Activated T-helper 2 cell treated with anti-CD3 and anti-CD28 coated beads, Interferon-gamma antibody, Interleukin-2, Interleukin-4, amounts not matched to agents 10 μg/mL and 5 μg/mL and 100 μg/mL, durations not matched to agents 14 hours and 24 hours and 36 hours (primary cell): ENCODE data around the gene ITM2A. TPM values are rescaled to one million over a fixed set of nuclear protein-coding genes. Genes with fewer than 3 reads are reported as not detected.

Experiments used
- DNase-seq: peaks from one replicate; pipeline ENCODE4 v3.0.0; 2021; ENCODE audit warnings: low spot score
- H3K27ac Mint-ChIP-seq: one replicate; pipeline ENCODE4 v1.8.0; 2021; ENCODE audit warnings: mixed read lengths
- H3K27me3 Mint-ChIP-seq: one replicate; pipeline ENCODE4 v1.8.0; 2021; ENCODE audit warnings: low read depth, mixed read lengths
- H3K36me3 Mint-ChIP-seq: one replicate; pipeline ENCODE4 v1.8.0; 2021; ENCODE audit warnings: low read depth, mixed read lengths
- H3K4me1 Mint-ChIP-seq: one replicate; pipeline ENCODE4 v1.8.0; 2021; ENCODE audit warnings: low read depth, mixed read lengths
- H3K4me3 Mint-ChIP-seq: one replicate; pipeline ENCODE4 v1.8.0; 2021; ENCODE audit warnings: low read depth, mild to moderate bottlenecking, moderate library complexity, mixed read lengths
- H3K9me3 Mint-ChIP-seq: one replicate; pipeline ENCODE4 v1.8.0; 2021; ENCODE audit warnings: mixed read lengths
- intact Hi-C: fragments of 100-400 bp; cut with micrococcal nuclease; formaldehyde crosslinking; loops from one replicate; pipeline ENCODE4 v1.15.1; 2023
- total RNA-seq: library from RNA; stranded (reverse); gene quantifications from 2 replicates; pipeline ENCODE4 v1.2.3, GENCODE V29; 2022

Gene ITM2A
- 138 and 142 TPM in 2 replicates for total RNA-seq

DNA sequence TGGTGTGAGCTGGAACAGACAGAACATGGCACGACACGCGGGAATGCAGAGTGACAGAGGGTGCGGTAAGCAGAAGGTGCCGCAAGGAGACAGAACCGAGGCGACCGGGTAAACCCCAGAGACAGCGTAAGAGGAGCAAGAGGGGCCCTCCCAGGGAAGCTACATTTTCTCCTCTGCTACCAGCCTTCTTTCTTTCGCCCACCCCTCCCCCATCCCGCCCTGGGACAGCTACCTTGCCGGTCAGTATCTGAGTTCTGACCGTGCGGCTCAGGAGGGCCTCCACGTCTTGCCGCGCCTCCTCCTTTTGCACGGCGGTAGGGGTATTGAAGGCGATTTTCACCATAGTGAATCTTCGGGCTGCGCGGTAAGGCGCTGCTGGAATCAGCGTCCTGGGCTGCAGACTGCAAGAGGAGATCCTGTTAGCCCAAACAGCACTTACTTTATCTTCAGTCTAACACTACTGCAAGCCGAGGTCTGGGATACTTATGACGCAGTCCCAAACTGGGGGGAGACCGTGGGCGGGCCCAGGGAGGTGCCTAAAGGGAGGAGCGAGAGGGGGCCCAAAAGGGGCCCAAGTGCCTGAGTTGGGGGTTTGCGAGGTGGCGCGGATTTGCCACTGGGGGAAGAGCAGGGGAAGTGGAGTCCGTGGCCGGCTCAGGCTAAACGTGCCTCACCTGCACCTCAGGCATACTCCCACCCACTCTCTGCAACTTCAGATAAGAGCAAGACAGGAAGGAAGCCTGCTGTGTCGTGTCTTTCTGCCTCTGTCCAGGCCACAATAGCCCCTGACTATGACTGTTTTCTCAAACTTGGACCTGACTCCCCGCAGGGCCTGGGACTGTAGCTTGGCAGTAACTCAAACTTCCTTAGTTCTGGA lies at the start of gene ITM2A:
Gene ITM2A, minus strand, starts transcription at position 462 of the 877 bp plus-strand sequence. Its CDS starts 119 bp downstream, at position 343.
- Mint-ChIP-seq H3K9me3 (no peaks in the 10 kb centered on the region), H3K4me3 (peak within 1 kb of the TSS; percentile 95), H3K27ac (peak within 1 kb of the TSS; percentile 92), H3K36me3 (peaks cover 15% of the 10 kb centered on the region), H3K4me1 (peaks cover 33% of the 10 kb centered on the region), H3K27me3 (no peaks in the 10 kb centered on the region)
- DNase-seq: peak; percentile 34
- intact Hi-C loops: loop anchor here (2.0 to 10.0 kb wide), 7 partner anchors 44 to 1042 kb away; partner anchors contain the start of genes CYSLTR1 and P2RY10

DNA sequence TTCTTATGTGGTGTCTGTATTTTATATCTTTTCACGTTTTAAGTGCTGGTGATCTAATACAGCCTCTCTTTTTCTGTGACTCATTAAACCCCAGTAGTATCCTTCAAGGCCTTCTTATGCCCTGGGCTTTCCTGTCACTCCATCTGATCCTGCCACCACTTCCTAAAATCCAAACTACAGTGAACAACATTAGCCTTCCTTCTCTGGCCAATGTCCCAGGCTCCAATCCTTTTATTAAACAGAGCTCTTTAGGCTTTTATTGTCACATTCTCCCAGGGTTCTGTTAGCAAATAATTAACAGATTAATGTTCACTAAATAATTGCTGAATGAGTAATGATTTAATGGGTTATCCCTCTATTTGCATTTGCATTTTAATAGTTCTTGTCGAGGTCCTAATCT lies 47.9 kb upstream of the ITM2A start:
- no peaks in the 10 kb centered on the region for H3K9me3 Mint-ChIP-seq
- H3K4me3 Mint-ChIP-seq: no peak overlapping the region

DNA sequence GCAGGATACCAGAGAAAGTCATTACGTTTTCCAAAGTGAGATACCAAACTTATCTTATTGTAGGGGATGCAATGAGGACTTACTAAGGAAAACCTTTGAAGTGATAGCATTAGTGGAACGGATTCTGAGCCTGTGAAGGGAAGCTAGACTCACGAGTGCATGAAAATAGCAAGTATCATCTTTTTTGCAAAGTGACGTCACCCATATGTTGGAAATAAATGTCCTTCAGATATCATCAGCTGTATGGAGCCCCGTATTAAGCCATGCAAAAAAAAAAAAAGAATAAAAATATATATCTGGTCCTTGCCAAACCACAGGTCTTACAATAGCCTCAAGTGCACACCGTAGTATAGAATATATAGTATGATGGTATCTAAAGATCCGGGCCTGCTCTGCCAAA lies 46.8 kb upstream of the ITM2A start:
- H3K27ac Mint-ChIP-seq: no peak overlapping the region
- intact Hi-C loops: loop anchor here (5.0 kb wide), 5 partner anchors 142 to 857 kb away; no protein-coding TSS in a partner anchor
- H3K4me3 Mint-ChIP-seq: no peak overlapping the region
- no peaks in the 10 kb centered on the region for H3K9me3 Mint-ChIP-seq
- no peaks in the 10 kb centered on the region for H3K27me3 Mint-ChIP-seq
- no peak for DNase-seq
- peaks cover 18% of the 10 kb centered on the region for H3K4me1 Mint-ChIP-seq
- H3K36me3 Mint-ChIP-seq: no peaks in the 10 kb centered on the region

More for the DNA sequence above, 47.9 kb upstream of the ITM2A start:
- no peaks in the 10 kb centered on the region for H3K27me3 Mint-ChIP-seq
- intact Hi-C loops: no loop called here
- DNase-seq: no peak
- H3K27ac Mint-ChIP-seq: no peak overlapping the region
- peaks cover 10% of the 10 kb centered on the region for H3K4me1 Mint-ChIP-seq
- H3K36me3 Mint-ChIP-seq: no peaks in the 10 kb centered on the region

DNA sequence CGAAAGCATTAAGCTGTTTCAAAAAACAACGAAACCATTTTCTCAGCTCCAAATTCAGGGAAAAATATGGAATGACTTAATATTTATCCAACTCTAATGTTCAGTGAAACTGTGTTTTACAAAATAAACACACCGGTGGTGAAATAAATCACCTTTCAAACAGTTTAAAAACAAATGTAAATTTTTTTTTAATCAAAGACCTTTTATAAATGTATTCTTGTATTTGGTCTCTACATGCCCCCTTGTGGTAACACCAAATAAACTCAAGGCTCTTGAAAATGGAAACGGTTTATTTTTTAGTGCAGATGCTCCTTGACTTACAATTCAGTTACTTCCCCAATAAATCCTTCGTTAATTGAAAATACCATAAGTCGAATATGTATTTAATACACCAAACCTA lies 45.8 kb upstream of the ITM2A start:
- intact Hi-C loops: loop anchor here (5.0 kb wide), 5 partner anchors 141 to 856 kb away; no protein-coding TSS in a partner anchor
- no peak overlapping the region for H3K27ac Mint-ChIP-seq

DNA sequence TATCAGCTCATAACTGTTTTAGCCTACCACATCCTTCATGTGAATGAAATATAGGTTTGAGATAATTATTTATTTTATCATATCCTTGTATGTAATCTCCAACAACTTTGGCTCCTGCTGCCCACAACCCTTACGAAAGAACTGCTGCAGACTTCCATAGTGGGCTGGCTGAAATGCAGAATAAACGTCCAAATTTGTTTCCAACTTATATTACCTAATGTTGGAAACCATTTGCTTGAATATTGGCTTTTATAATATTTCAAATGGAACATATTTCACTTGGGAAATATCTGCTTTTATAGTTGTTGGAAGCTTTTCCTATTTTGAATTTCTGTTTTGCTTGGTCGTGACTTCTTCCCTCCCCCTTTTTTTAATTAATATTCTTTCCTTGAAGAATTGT lies 45.0 kb upstream of the ITM2A start:
- Mint-ChIP-seq H3K4me3 (peak overlapping the region; percentile 37), H3K36me3 (no peaks in the 10 kb centered on the region), H3K27me3 (no peaks in the 10 kb centered on the region), H3K9me3 (no peaks in the 10 kb centered on the region), H3K27ac (no peak overlapping the region), H3K4me1 (peaks cover 35% of the 10 kb centered on the region)
- no peak for DNase-seq
- intact Hi-C loops: loop anchor here (5.0 kb wide), 5 partner anchors 140 to 855 kb away; no protein-coding TSS in a partner anchor

More for the DNA sequence above, 45.8 kb upstream of the ITM2A start:
- H3K36me3 Mint-ChIP-seq: no peaks in the 10 kb centered on the region
- peaks cover 28% of the 10 kb centered on the region for H3K4me1 Mint-ChIP-seq
- H3K4me3 Mint-ChIP-seq: peak overlapping the region; percentile 69
- H3K9me3 Mint-ChIP-seq: no peaks in the 10 kb centered on the region
- DNase-seq: no peak
- H3K27me3 Mint-ChIP-seq: no peaks in the 10 kb centered on the region

DNA sequence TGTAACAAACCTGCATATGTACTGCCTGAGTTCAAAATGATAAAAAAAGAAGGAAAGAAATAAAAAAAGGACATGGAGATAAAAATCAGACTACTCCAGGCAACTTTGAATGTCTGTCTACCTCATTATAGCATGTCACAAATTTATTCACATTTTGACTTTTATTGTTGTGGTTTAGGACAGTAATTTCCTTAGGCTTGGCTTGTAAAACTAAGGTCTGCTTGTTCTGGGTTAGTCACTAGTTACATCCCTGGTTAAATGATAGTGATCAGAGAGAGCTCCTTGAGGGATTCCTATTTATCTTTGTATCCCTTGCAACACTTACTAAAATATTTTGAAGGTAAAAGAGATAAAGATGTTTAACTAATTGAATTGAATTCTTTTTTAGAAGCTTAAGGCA lies 42.5 kb upstream of the ITM2A start:
- intact Hi-C loops: loop anchor here (2.0 to 5.0 kb wide), 6 partner anchors 43 to 852 kb away; partner anchors contain the start of gene ITM2A
- Mint-ChIP-seq H3K27ac (no peak overlapping the region), H3K4me1 (peaks cover 35% of the 10 kb centered on the region), H3K4me3 (no peak overlapping the region), H3K27me3 (no peaks in the 10 kb centered on the region), H3K9me3 (no peaks in the 10 kb centered on the region), H3K36me3 (no peaks in the 10 kb centered on the region)
- no peak for DNase-seq

DNA sequence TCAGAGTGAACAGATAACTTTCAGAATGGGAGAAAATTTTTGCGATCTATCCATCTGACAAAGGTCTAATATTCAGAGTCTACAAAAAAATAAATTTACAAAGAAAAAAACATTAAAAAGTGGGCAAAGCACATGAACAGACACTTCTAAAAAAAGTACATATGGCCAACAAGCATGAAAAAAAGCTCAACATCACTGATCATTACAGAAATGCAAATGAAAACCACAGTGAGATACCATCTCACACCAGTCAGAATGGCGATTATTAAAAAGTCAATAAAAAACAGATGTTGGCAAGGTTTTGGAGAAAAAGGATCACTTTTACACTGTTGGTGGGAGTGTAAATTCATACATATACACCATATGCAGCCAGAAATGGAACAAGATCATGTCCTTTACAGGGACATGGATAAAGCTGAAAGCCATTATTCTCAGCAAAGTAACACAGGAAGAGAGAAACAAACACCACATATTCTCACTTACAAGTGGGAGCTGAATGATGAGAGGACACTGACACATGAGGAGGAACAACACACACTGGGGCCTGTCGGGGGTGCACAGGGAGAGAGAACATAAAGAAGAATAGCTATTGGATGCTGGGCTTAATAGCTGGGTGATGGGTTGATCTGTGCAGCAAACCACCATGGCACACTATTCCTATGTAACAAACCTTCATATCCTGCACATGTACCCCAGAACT lies 41.6 kb upstream of the ITM2A start:
- Mint-ChIP-seq H3K9me3 (no peaks in the 10 kb centered on the region), H3K4me1 (peaks cover 35% of the 10 kb centered on the region), H3K36me3 (no peaks in the 10 kb centered on the region), H3K4me3 (no peak overlapping the region), H3K27ac (peak overlapping the region; percentile 11), H3K27me3 (no peaks in the 10 kb centered on the region)
- no peak for DNase-seq
- intact Hi-C loops: no loop called here

DNA sequence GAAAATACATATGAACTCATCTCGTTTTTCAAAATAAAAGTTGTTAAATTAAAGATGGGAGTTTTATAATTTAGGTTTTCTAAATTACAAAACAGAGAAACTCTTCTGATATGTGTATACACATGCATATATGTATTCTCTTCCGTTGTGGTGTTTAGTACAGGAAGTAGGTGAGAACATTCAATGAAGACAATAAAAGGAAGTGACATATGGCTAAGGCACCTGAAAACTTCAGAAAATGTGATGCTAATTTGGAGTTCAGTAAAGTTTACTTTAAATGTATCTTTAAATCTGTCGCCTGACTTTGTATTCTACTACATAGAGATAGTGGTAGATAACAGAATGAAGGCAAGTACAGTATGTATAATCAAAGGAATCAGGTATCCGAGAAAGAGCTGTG lies 33.5 kb upstream of the ITM2A start:
- H3K4me3 Mint-ChIP-seq: no peak overlapping the region
- intact Hi-C loops: no loop called here
- peaks cover 3% of the 10 kb centered on the region for H3K36me3 Mint-ChIP-seq
- DNase-seq: no peak
- H3K27ac Mint-ChIP-seq: no peak overlapping the region
- no peaks in the 10 kb centered on the region for H3K27me3 Mint-ChIP-seq
- H3K4me1 Mint-ChIP-seq: peaks cover 4% of the 10 kb centered on the region
- H3K9me3 Mint-ChIP-seq: peaks cover 4% of the 10 kb centered on the region

DNA sequence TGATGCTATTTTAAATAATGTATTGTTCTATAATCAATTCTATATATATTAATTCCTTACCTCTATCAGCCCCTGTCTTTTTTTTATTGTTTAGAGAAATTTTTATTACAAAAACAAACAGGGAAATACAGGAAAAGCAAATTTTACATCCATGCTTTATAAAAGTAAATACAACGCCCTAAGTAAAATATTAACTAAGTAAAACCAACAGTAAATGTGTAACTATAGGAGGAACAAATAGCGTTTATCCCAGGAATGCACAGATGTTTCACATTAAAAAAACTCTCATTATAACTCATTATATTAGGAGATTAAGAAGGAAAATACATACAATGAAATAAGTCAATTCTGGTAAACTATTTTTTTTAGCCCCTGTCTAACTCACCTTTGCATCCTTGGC lies 8.2 kb upstream of the ITM2A start:
- intact Hi-C loops: no loop called here
- no peak overlapping the region for H3K4me3 Mint-ChIP-seq
- no peaks in the 10 kb centered on the region for H3K27me3 Mint-ChIP-seq
- peaks cover 4% of the 10 kb centered on the region for H3K9me3 Mint-ChIP-seq
- H3K36me3 Mint-ChIP-seq: no peaks in the 10 kb centered on the region
- no peak overlapping the region for H3K27ac Mint-ChIP-seq
- H3K4me1 Mint-ChIP-seq: peaks cover 7% of the 10 kb centered on the region
- DNase-seq: no peak

DNA sequence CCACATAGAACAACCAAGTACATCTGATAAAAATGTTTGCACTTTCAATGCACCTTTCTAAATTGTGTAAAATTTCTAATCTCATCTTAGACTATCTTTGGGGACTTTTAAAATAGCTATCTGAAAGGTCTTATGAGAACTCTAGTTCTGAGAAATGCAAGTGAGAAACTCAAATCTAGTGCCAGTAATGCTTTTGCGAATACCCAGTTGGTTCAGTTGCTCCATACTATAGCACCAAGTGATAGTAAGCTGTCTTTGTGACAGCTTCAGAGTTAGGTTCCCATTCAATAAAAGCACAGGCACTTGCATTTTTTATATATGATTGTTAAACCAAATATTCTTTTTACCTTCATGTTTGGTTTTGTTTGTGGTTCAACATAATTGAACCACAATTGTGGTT lies 4.5 kb upstream of the ITM2A start:
- intact Hi-C loops: no loop called here
- no peak overlapping the region for H3K4me3 Mint-ChIP-seq

DNA sequence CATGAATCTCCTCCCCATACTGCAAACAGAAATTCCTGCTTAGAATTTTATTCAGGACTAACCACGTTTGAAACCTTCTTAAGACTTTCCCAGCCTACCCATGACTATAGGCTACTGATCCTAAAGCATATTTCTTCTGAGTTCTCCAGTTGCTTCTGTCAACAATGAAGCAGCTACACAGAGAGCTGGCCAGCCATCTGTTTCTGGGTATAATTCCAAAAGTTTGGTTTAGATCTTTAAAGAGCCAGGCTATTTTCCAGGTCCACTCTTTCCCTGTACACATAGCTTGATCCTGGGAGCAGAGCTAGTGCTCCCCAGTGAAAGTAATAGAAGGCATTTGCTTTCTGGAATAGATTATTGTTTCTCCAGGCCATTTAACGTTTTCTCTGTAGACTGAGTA lies 4.0 kb upstream of the ITM2A start:
- no peak for DNase-seq
- Mint-ChIP-seq H3K36me3 (no peaks in the 10 kb centered on the region), H3K27me3 (no peaks in the 10 kb centered on the region), H3K27ac (no peak overlapping the region), H3K9me3 (peaks cover 4% of the 10 kb centered on the region), H3K4me3 (no peak overlapping the region), H3K4me1 (peaks cover 21% of the 10 kb centered on the region)
- intact Hi-C loops: no loop called here

More for the DNA sequence above, 4.5 kb upstream of the ITM2A start:
- no peaks in the 10 kb centered on the region for H3K36me3 Mint-ChIP-seq
- H3K4me1 Mint-ChIP-seq: peaks cover 21% of the 10 kb centered on the region
- H3K27me3 Mint-ChIP-seq: no peaks in the 10 kb centered on the region
- peaks cover 4% of the 10 kb centered on the region for H3K9me3 Mint-ChIP-seq
- H3K27ac Mint-ChIP-seq: no peak overlapping the region
- no peak for DNase-seq

DNA sequence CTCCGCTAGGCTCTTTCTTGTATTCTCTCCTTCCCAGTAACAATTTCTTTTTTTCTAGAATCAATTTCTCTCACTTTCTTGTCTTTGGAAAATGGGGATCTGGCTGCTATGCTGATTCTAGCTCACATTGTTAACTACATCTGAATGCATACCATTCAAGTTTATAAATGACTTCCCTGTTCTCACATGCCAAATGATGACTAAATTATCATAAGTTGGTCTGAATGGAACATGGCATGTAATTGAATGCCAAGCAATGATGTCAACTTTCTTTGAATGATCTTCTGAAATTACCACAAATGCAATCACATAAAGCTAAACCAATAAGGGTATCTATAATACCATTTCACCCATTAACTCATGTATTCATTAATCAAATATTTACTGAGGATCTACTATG lies 2.7 kb upstream of the ITM2A start:
- Mint-ChIP-seq H3K4me1 (peaks cover 21% of the 10 kb centered on the region), H3K27ac (no peak overlapping the region), H3K9me3 (peaks cover 4% of the 10 kb centered on the region), H3K4me3 (no peak overlapping the region), H3K27me3 (no peaks in the 10 kb centered on the region), H3K36me3 (peaks cover 6% of the 10 kb centered on the region)
- no peak for DNase-seq
- intact Hi-C loops: loop anchor here (5.0 to 10.0 kb wide), 6 partner anchors 108 to 1045 kb away; partner anchors contain the start of genes CYSLTR1 and P2RY10
